A549 (cell line): ENCODE data around the gene YWHAE. TPM values are rescaled to one million over a fixed set of nuclear protein-coding genes. Genes with fewer than 3 reads are reported as not detected.
A peak's percentile ranks its signal among the peaks of the same experiment; 100 is the strongest.

Experiments used
- ATAC-seq, 2 experiments: fragments of 200-7000 bp in 1 of 2; fragments of >200 bp in 1 of 2; cut with Nextera tagmentation in 1 of 2; cut with Tn5 transposase in 1 of 2; 3 replicates each; pipeline versions ENCODE4 v1.8.0 to v1.9.1; 2018 to 2020; ENCODE audit warnings: mild to moderate bottlenecking in 1 of 2, moderate library complexity in 1 of 2
- CTCF ChIA-PET: fragments of 300-600 bp; sonication (Branson Sonifier 250); formaldehyde crosslinking; extraction: SDS; loops from one replicate; lab custom pipeline; 2021; ENCODE audit warnings: antibody characterized with exemption, inconsistent platforms; lab: Yijun Ruan, JAX
- POLR2A ChIA-PET: fragments of 350-600 bp; formaldehyde crosslinking; extraction: SDS; loops from one replicate; lab custom pipeline; 2021; ENCODE audit warnings: antibody characterized with exemption, inconsistent platforms; lab: Yijun Ruan, JAX
- DNase-seq, 2 experiments: peaks; one replicate each; pipeline versions ENCODE4 v3.0.0 to v3.0.0-alpha.2; 2011 to 2016; ENCODE audit warnings: low read depth in 1 of 2, low spot score in 1 of 2
- FAIRE-seq: peaks from 2 replicates; lab custom pipeline; 2011; peaks lifted over from hg19 to GRCh38; lab: Jason Lieb, UNC
- H3K27ac ChIP-seq, 2 experiments: fragments of >200 bp; sonication (Bioruptor Twin); formaldehyde crosslinking; 3 replicates each; pipeline ENCODE4 v1.5.1; 2016 to 2017
- H3K4me1 ChIP-seq: fragments of >200 bp; sonication (Bioruptor Twin); formaldehyde crosslinking; 3 replicates; pipeline ENCODE4 v1.6.1; 2016
- H3K4me2 ChIP-seq: fragments of >200 bp; sonication (Bioruptor Twin); formaldehyde crosslinking; 3 replicates; pipeline ENCODE4 v1.6.1; 2016
- H3K4me3 ChIP-seq: fragments of >200 bp; sonication (Bioruptor Twin); formaldehyde crosslinking; 3 replicates; pipeline ENCODE4 v1.5.1; 2016
- H3K9me3 ChIP-seq: fragments of >200 bp; sonication (Bioruptor Twin); formaldehyde crosslinking; 3 replicates; pipeline ENCODE4 v1.6.1; 2016
- BHLHE40 ChIP-seq: IDR thresholded peaks from 2 replicates; pipeline ENCODE4 v1.6.1; 2012; ENCODE audit warnings: low read depth, low read length, inconsistent platforms
- CBX2 ChIP-seq: fragments of 200-600 bp; sonication (generic); IDR thresholded peaks from 2 replicates; pipeline ENCODE4 v1.6.1; 2016; ENCODE audit warnings: low read depth, mild to moderate bottlenecking, borderline replicate concordance
- FOSL2 ChIP-seq, 2 experiments: fragments of 450-650 bp in 1 of 2; fragments of >200 bp in 1 of 2; sonication (Bioruptor Twin) in 1 of 2; formaldehyde crosslinking; IDR thresholded peaks; 2 replicates each; pipeline versions ENCODE4 v1.5.0 to v1.6.1; 2016 to 2020; ENCODE audit warnings: mild to moderate bottlenecking in 1 of 2, moderate library complexity in 1 of 2
- JUNB ChIP-seq: fragments of >200 bp; sonication (Bioruptor Twin); formaldehyde crosslinking; IDR thresholded peaks from 2 replicates; pipeline ENCODE4 v1.6.1; 2016
- MAX ChIP-seq: IDR thresholded peaks from 2 replicates; pipeline ENCODE4 v1.6.1; 2012
- MAZ ChIP-seq: fragments of 150-350 bp; IDR thresholded peaks from 2 replicates; pipeline ENCODE4 v1.6.1; 2014; ENCODE audit warnings: antibody characterized with exemption, low read depth, low read length, borderline replicate concordance
- RCOR1 ChIP-seq: fragments of 150-350 bp; IDR thresholded peaks from 2 replicates; pipeline ENCODE4 v1.6.1; 2014; ENCODE audit warnings: antibody characterized with exemption, low read length, low read depth
- REST ChIP-seq: fragments of 200-600 bp; sonication (generic); IDR thresholded peaks from 2 replicates; pipeline ENCODE4 v1.6.1; 2016; ENCODE audit warnings: antibody characterized with exemption, mild to moderate bottlenecking, moderate library complexity
- RNF2 ChIP-seq: fragments of 200-600 bp; sonication (generic); IDR thresholded peaks from 2 replicates; pipeline ENCODE4 v1.6.1; 2016; ENCODE audit warnings: low read depth, mild to moderate bottlenecking, antibody characterized with exemption, moderate library complexity, borderline replicate concordance
- WGBS: methylation state at CpG from one replicate; pipeline ENCODE4 v1.1.6; 2017; ENCODE audit errors: missing lambda C conversion rate; 5-methylcytosine and 5-hydroxymethylcytosine counted together
- polyA plus RNA-seq, 4 experiments: library from polyadenylated mRNA; depleted of rRNA in 3 of 4; stranded (reverse); fragments of >200 nt; fragmentation: RNase III in 1 of 4; extraction: RNeasy Plus Mini Kit Qiagen cat#74134 plus additional on column Dnase treatment in 1 of 4; gene quantifications; 2 replicates in 3 of 4; 3 replicates in 1 of 4; pipeline ENCODE4 v1.2.3, GENCODE V29; 2011 to 2017

YWHAE gene
- polyA plus RNA-seq, 2 of the 4 experiments (the other 2 are of a cell fraction) = 1,284 to 1,548 TPM

GRCh38 chr17:1324201-1324771 is 75.7 kb downstream of the YWHAE start (continued):
- TF ChIP-seq REST (no peak), CBX2 (no peak), RCOR1 (no peak), MAZ (no peak), BHLHE40 (no peak)
- TF ChIP-seq, all 56 proteins: peak for 0

- H3K4me1 ChIP-seq = no peaks in the 10 kb centered on the region
- WGBS = 84% methylated on average over 19 of the region's 19 CpGs
- TF ChIP-seq RNF2 (no peak), REST (peak; percentile 86)
- TF ChIP-seq, all 56 proteins: peak for 1
- no peak for FAIRE-seq
- DNase-seq = no peak
- ChIA-PET POLR2A (interaction anchor here (0.9 kb wide), 1 partner anchor 193 kb away, joined by 3 read pairs; the partner anchor contains the start of gene INPP5K), CTCF (interaction anchor here (0.7 to 3.2 kb wide), 3 partner anchors 9 to 25 kb away, joined by 3 to 35 read pairs (median 3); no protein-coding TSS in a partner anchor)
- Histone ChIP-seq H3K4me3 (no peak overlapping the region), H3K27ac (no peak overlapping the region), H3K4me2 (no peak overlapping the region), H3K9me3 (no peaks in the 10 kb centered on the region)
- ATAC-seq = no peak
Observed at GRCh38 chr17:1323336-1323735, 76.7 kb downstream of the YWHAE start.

- H3K9me3 ChIP-seq = no peaks in the 10 kb centered on the region
- POLR2A ChIA-PET = interaction anchor here (0.6 to 0.9 kb wide), 2 partner anchors 78 to 194 kb away, joined by 3 read pairs; partner anchors contain the start of genes INPP5K and YWHAE
- TF ChIP-seq JUNB = no peak
- no peak for TF ChIP-seq RNF2
- no peak for TF ChIP-seq REST
- no peak for TF ChIP-seq MAX
- no peak for TF ChIP-seq FOSL2 (IDR thresholded peaks at IDR 0.05)
- no peak for TF ChIP-seq FOSL2 (CRISPR knock-in tag; IDR thresholded peaks at IDR 0.05)
- WGBS = 57% methylated on average over 10 of the region's 10 CpGs
- no peaks in the 10 kb centered on the region for H3K4me1 ChIP-seq
- ATAC-seq = 0 out of 6 replicates have a peak, but pooled peaks of 1 of the 2 experiments have one; percentile 32
- H3K4me3 ChIP-seq = no peak overlapping the region
- H3K27ac ChIP-seq = no peak overlapping the region
- DNase-seq = no peak
- CTCF ChIA-PET = interaction anchor here (0.9 to 3.2 kb wide), 6 partner anchors 10 to 68 kb away, joined by 3 to 35 read pairs (median 3); no protein-coding TSS in a partner anchor
- no peak for FAIRE-seq
- no peak overlapping the region for H3K4me2 ChIP-seq
Observed at GRCh38 chr17:1322480-1322879, 77.5 kb downstream of the YWHAE start.
